Keratinocyte (primary cell): ENCODE results near the gene MIS18A.

Experiments used
- EZH2 ChIP-seq: IDR thresholded peaks from one replicate; pipeline ENCODE4 v1.6.1; 2012; ENCODE audit warnings: inconsistent platforms, mild to moderate bottlenecking, low read length, moderate library complexity
- TF ChIP-seq, protein P1 (sequence below), 3 experiments: IDR thresholded peaks in 1 of 3; conservative IDR thresholded peaks in 1 of 3; optimal IDR thresholded peaks in 1 of 3; 2 replicates in 2 of 3; 3 replicates in 1 of 3; pipeline versions ENCODE3 to v1.5.1; 2011; ENCODE audit warnings: low read length in 3 of 3, mild to moderate bottlenecking in 3 of 3, moderate library complexity in 2 of 3, control low read depth in 1 of 3, inconsistent platforms in 1 of 3; ENCODE audit not compliant: insufficient read depth in 2 of 3; ENCODE audit errors: extremely low read depth in 1 of 3

- TF ChIP-seq, protein P1, sequence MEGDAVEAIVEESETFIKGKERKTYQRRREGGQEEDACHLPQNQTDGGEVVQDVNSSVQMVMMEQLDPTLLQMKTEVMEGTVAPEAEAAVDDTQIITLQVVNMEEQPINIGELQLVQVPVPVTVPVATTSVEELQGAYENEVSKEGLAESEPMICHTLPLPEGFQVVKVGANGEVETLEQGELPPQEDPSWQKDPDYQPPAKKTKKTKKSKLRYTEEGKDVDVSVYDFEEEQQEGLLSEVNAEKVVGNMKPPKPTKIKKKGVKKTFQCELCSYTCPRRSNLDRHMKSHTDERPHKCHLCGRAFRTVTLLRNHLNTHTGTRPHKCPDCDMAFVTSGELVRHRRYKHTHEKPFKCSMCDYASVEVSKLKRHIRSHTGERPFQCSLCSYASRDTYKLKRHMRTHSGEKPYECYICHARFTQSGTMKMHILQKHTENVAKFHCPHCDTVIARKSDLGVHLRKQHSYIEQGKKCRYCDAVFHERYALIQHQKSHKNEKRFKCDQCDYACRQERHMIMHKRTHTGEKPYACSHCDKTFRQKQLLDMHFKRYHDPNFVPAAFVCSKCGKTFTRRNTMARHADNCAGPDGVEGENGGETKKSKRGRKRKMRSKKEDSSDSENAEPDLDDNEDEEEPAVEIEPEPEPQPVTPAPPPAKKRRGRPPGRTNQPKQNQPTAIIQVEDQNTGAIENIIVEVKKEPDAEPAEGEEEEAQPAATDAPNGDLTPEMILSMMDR (optimal IDR thresholded peaks at IDR 0.05 in 1 of 3, IDR thresholded peaks at IDR 0.05 in 1 of 3, conservative IDR thresholded peaks at IDR 0.05 in 1 of 3; ENCODE audit: extremely low read depth in 1 of 3, insufficient read depth in 2 of 3, low read length in 3 of 3) = no peak
- TF ChIP-seq EZH2 = no peak
These were observed 746 bp downstream of the MIS18A start for GRCh38 chr21:32278103-32278502.
